ENCODE results near the gene ALDH1A2.
"Not testable (repeated sequence)": the region's sequence is repeated elsewhere in the genome, so short reads cannot be mapped to it uniquely, and the experiment has no call there.

Gene ALDH1A2

GRCh38 chr15:58065445-58066041, at the start of gene ALDH1A2:
ALDH1A2 (minus strand) TSS chr15:58065711; CDS start chr15:58065650, 61 bp downstream.
- Histone ChIP-seq H3K4me1 (ENCODE audit: insufficient read depth, insufficient read length) (no peaks in the 10 kb centered on the region), H3K9ac (ENCODE audit: insufficient read length, low read depth) (peak within 1 kb of the TSS; percentile 72), H3K36me3 (ENCODE audit: insufficient read depth, insufficient read length, low read length) (no peaks in the 10 kb centered on the region), H3K4me3 (ENCODE audit: insufficient read length, low read depth) (peak within 1 kb of the TSS; percentile 64), H3K9me3 (ENCODE audit: insufficient read depth, low read length) (no peaks in the 10 kb centered on the region), H3K27me3 (ENCODE audit: insufficient read depth, insufficient read length) (peaks cover 86% of the 10 kb centered on the region)
- TF ChIP-seq SUZ12 (IDR thresholded peaks at IDR 0.05; ENCODE audit: extremely low read depth, insufficient read depth, insufficient read length) (no peak), YY1 (IDR thresholded peaks at IDR 0.05; ENCODE audit: insufficient read depth, insufficient read length) (no peak), ZNF274 (IDR thresholded peaks at IDR 0.05; ENCODE audit: low read depth, low read length) (no peak)
- no peak for DNase-seq (ENCODE audit: low read depth, low spot score)

- TF ChIP-seq SUZ12 (IDR thresholded peaks at IDR 0.05; ENCODE audit: extremely low read depth, insufficient read depth, insufficient read length) (no peak), YY1 (IDR thresholded peaks at IDR 0.05; ENCODE audit: insufficient read depth, insufficient read length) (no peak), ZNF274 (IDR thresholded peaks at IDR 0.05; ENCODE audit: low read depth, low read length) (no peak)
- Histone ChIP-seq H3K27me3 (ENCODE audit: insufficient read depth, insufficient read length) (no peaks in the 10 kb centered on the region), H3K4me1 (ENCODE audit: insufficient read depth, insufficient read length) (no peaks in the 10 kb centered on the region)
These were observed 49.3 kb upstream of the ALDH1A2 start for GRCh38 chr15:58114812-58115211.

GRCh38 chr15:58114388-58114787, 48.9 kb upstream of the ALDH1A2 start:
- no peak for DNase-seq (ENCODE audit: low read depth, low spot score)

More at GRCh38 chr15:58114812-58115211, 49.3 kb upstream of the ALDH1A2 start:
- no peak overlapping the region for H3K4me3 ChIP-seq (ENCODE audit: insufficient read length, low read depth)
- H3K9ac ChIP-seq (ENCODE audit: insufficient read length, low read depth): no peak overlapping the region
- DNase-seq (ENCODE audit: low read depth, low spot score): no peak
- no peaks in the 10 kb centered on the region for H3K36me3 ChIP-seq (ENCODE audit: insufficient read depth, insufficient read length, low read length)
- no peaks in the 10 kb centered on the region for H3K9me3 ChIP-seq (ENCODE audit: insufficient read depth, low read length)

GRCh38 chr15:58113358-58113757, 47.8 kb upstream of the ALDH1A2 start:
- not testable (repeated sequence) for H3K4me3 ChIP-seq (ENCODE audit: insufficient read length, low read depth); DNase-seq (ENCODE audit: low read depth, low spot score); H3K36me3 ChIP-seq (ENCODE audit: insufficient read depth, insufficient read length, low read length)

More at GRCh38 chr15:58114388-58114787, 48.9 kb upstream of the ALDH1A2 start:
- Histone ChIP-seq H3K36me3 (ENCODE audit: insufficient read depth, insufficient read length, low read length) (no peaks in the 10 kb centered on the region), H3K27me3 (ENCODE audit: insufficient read depth, insufficient read length) (no peaks in the 10 kb centered on the region), H3K9me3 (ENCODE audit: insufficient read depth, low read length) (no peaks in the 10 kb centered on the region), H3K4me3 (ENCODE audit: insufficient read length, low read depth) (no peak overlapping the region), H3K4me1 (ENCODE audit: insufficient read depth, insufficient read length) (no peaks in the 10 kb centered on the region), H3K9ac (ENCODE audit: insufficient read length, low read depth) (no peak overlapping the region)
- no peak for TF ChIP-seq YY1 (IDR thresholded peaks at IDR 0.05; ENCODE audit: insufficient read depth, insufficient read length)

GRCh38 chr15:58111718-58112104, 46.2 kb upstream of the ALDH1A2 start:
- TF ChIP-seq ZNF274 (IDR thresholded peaks at IDR 0.05; ENCODE audit: low read depth, low read length) (no peak), YY1 (IDR thresholded peaks at IDR 0.05; ENCODE audit: insufficient read depth, insufficient read length) (no peak), SUZ12 (IDR thresholded peaks at IDR 0.05; ENCODE audit: extremely low read depth, insufficient read depth, insufficient read length) (no peak)
- no peak for DNase-seq (ENCODE audit: low read depth, low spot score)
- no peak overlapping the region for H3K9ac ChIP-seq (ENCODE audit: insufficient read length, low read depth)
- H3K4me3 ChIP-seq (ENCODE audit: insufficient read length, low read depth): no peak overlapping the region
- H3K36me3 ChIP-seq (ENCODE audit: insufficient read depth, insufficient read length, low read length): no peaks in the 10 kb centered on the region
- no peaks in the 10 kb centered on the region for H3K9me3 ChIP-seq (ENCODE audit: insufficient read depth, low read length)
- H3K27me3 ChIP-seq (ENCODE audit: insufficient read depth, insufficient read length): no peaks in the 10 kb centered on the region
- no peaks in the 10 kb centered on the region for H3K4me1 ChIP-seq (ENCODE audit: insufficient read depth, insufficient read length)

More at GRCh38 chr15:58113358-58113757, 47.8 kb upstream of the ALDH1A2 start:
- H3K9ac ChIP-seq (ENCODE audit: insufficient read length, low read depth); H3K27me3 ChIP-seq (ENCODE audit: insufficient read depth, insufficient read length); H3K4me1 ChIP-seq (ENCODE audit: insufficient read depth, insufficient read length); H3K9me3 ChIP-seq (ENCODE audit: insufficient read depth, low read length): not testable (repeated sequence)

GRCh38 chr15:58110999-58111717, 45.6 kb upstream of the ALDH1A2 start:
- TF ChIP-seq ZNF274 (IDR thresholded peaks at IDR 0.05; ENCODE audit: low read depth, low read length): no peak
- Histone ChIP-seq H3K36me3 (ENCODE audit: insufficient read depth, insufficient read length, low read length) (no peaks in the 10 kb centered on the region), H3K4me1 (ENCODE audit: insufficient read depth, insufficient read length) (no peaks in the 10 kb centered on the region), H3K4me3 (ENCODE audit: insufficient read length, low read depth) (no peak overlapping the region), H3K9me3 (ENCODE audit: insufficient read depth, low read length) (no peaks in the 10 kb centered on the region), H3K9ac (ENCODE audit: insufficient read length, low read depth) (no peak overlapping the region), H3K27me3 (ENCODE audit: insufficient read depth, insufficient read length) (no peaks in the 10 kb centered on the region)
- DNase-seq (ENCODE audit: low read depth, low spot score): no peak

GRCh38 chr15:58109419-58109818, 43.9 kb upstream of the ALDH1A2 start:
- no peak for DNase-seq (ENCODE audit: low read depth, low spot score)
- Histone ChIP-seq H3K9me3 (ENCODE audit: insufficient read depth, low read length) (no peaks in the 10 kb centered on the region), H3K4me1 (ENCODE audit: insufficient read depth, insufficient read length) (no peaks in the 10 kb centered on the region), H3K4me3 (ENCODE audit: insufficient read length, low read depth) (no peak overlapping the region), H3K27me3 (ENCODE audit: insufficient read depth, insufficient read length) (no peaks in the 10 kb centered on the region), H3K9ac (ENCODE audit: insufficient read length, low read depth) (no peak overlapping the region), H3K36me3 (ENCODE audit: insufficient read depth, insufficient read length, low read length) (no peaks in the 10 kb centered on the region)
- TF ChIP-seq ZNF274 (IDR thresholded peaks at IDR 0.05; ENCODE audit: low read depth, low read length): no peak
- TF ChIP-seq SUZ12 (IDR thresholded peaks at IDR 0.05; ENCODE audit: extremely low read depth, insufficient read depth, insufficient read length): no peak
- no peak for TF ChIP-seq YY1 (IDR thresholded peaks at IDR 0.05; ENCODE audit: insufficient read depth, insufficient read length)
